ENCODE data around the gene AK8.

DNA sequence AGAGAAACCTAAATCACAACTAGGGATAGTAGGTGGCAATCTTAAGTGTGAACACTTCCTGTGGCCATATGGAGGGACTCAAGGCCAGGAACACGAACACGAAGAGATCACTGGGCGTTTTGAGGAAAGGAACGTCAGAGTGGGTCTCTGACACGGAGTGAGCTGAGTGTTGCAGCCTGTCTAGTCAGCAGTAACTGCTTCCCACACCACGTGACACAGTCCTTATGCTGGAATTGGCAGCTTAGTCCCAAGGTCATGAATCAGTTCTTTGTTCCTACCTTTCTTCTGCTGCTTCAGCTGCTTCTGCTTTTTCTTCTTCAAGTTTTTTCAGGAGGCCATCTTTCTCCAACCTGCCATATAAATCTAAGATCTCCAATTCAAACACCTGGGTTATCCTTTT, 18.8 kb upstream of the AK8 start:
- TF ChIP-seq, protein P1, sequence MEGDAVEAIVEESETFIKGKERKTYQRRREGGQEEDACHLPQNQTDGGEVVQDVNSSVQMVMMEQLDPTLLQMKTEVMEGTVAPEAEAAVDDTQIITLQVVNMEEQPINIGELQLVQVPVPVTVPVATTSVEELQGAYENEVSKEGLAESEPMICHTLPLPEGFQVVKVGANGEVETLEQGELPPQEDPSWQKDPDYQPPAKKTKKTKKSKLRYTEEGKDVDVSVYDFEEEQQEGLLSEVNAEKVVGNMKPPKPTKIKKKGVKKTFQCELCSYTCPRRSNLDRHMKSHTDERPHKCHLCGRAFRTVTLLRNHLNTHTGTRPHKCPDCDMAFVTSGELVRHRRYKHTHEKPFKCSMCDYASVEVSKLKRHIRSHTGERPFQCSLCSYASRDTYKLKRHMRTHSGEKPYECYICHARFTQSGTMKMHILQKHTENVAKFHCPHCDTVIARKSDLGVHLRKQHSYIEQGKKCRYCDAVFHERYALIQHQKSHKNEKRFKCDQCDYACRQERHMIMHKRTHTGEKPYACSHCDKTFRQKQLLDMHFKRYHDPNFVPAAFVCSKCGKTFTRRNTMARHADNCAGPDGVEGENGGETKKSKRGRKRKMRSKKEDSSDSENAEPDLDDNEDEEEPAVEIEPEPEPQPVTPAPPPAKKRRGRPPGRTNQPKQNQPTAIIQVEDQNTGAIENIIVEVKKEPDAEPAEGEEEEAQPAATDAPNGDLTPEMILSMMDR (IDR thresholded peaks at IDR 0.05), result no peak
- no peak for TF ChIP-seq POLR2A (IDR thresholded peaks at IDR 0.05)

Data from right lobe of liver (tissue), 4 donors.